Naive thymus-derived CD8-positive, alpha-beta T cell (primary cell): ENCODE data around the gene CDH24. TPM values are rescaled to one million over a fixed set of nuclear protein-coding genes. Genes with fewer than 3 reads are reported as not detected.
"Not testable (repeated sequence)": the region's sequence is repeated elsewhere in the genome, so short reads cannot be mapped to it uniquely, and the experiment has no call there.

ENCODE experiments used
- ATAC-seq, 2 donors: fragments of 150-1000 bp; cut with Tn5 transposase in 1 of 2; sonication (Bioruptor Pico), chemical (Tn5 transposase) in 1 of 2; 1 replicate in 1 of 2; 2 replicates in 1 of 2; pipeline ENCODE4 v1.10.0; 2021; ENCODE audit warnings: mild to moderate bottlenecking in 2 of 2, moderate library complexity in 2 of 2
- POLR2A ChIA-PET: fragments of 350-600 bp; sonication (Branson Sonifier 250); formaldehyde crosslinking; loops from one replicate; lab custom pipeline; 2021; ENCODE audit warnings: antibody characterized with exemption; lab: Charles Lee
- DNase-seq, 10 donors: peaks; one replicate each; pipeline versions ENCODE4 v3.0.0 to v3.0.0-alpha.2; 2020 to 2022
- H3K27ac Mint-ChIP-seq, 10 donors: one replicate each; pipeline ENCODE4 v1.8.0; 2020 to 2022; ENCODE audit warnings: mild to moderate bottlenecking in 10 of 10, mixed read lengths in 10 of 10, moderate library complexity in 4 of 10, inconsistent platforms in 1 of 10
- H3K27me3 Mint-ChIP-seq, 5 donors: one replicate each; pipeline ENCODE4 v1.8.0; 2021 to 2022; ENCODE audit warnings: mixed read lengths in 5 of 5
- H3K36me3 Mint-ChIP-seq, 3 donors: one replicate each; pipeline ENCODE4 v1.8.0; 2020 to 2022; ENCODE audit warnings: mixed read lengths in 3 of 3, mild to moderate bottlenecking in 2 of 3, inconsistent platforms in 1 of 3
- H3K4me1 Mint-ChIP-seq, 4 donors: one replicate each; pipeline ENCODE4 v1.8.0; 2021 to 2022; ENCODE audit warnings: mixed read lengths in 4 of 4
- H3K4me3 Mint-ChIP-seq, 10 donors: one replicate each; pipeline ENCODE4 v1.8.0; 2020 to 2022; ENCODE audit warnings: mild to moderate bottlenecking in 10 of 10, mixed read lengths in 10 of 10, moderate library complexity in 6 of 10, inconsistent platforms in 1 of 10
- H3K9me3 Mint-ChIP-seq, 9 donors: one replicate each; pipeline ENCODE4 v1.8.0; 2020 to 2022; ENCODE audit warnings: mixed read lengths in 9 of 9, mild to moderate bottlenecking in 3 of 9, inconsistent platforms in 1 of 9, moderate library complexity in 1 of 9
- polyA plus RNA-seq, 3 donors: library from polyadenylated mRNA; unstranded; fragments of 300-500 nt; fragmentation: Illumina TruSeq; gene quantifications; one replicate each; pipeline ENCODE4 v1.2.3, GENCODE V29; 2021
- total RNA-seq, 8 experiments: library from RNA in 2 of 8; stranded (reverse) in 2 of 8; gene quantifications; one replicate each; pipeline ENCODE4 v1.2.3 and lab custom pipeline; 2021 to 2026

CDH24 gene
- total and polyA plus RNA-seq, 5 experiments from 2014 or later, result 0.06 to 1.2 (median 0.31) TPM

DNA sequence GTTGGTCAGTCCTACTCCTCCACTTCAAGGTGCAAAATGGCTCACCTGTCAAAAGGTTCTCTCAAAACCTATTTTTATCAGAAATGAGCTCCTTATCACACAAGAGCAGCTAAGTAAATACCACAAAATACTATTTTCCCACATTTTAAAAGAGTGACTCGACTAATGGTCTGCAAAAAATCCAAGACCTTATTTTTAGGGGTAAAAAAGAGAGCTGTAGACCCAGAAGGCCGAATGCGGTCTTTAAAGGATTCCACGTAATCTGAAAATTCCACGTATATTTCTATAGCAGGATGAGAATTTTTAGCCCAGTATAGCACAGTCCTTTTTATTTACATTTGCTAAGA is 51.2 kb downstream of the CDH24 start:
- Mint-ChIP-seq H3K36me3 (no peaks in the 10 kb centered on the region), H3K27me3 (no peaks in the 10 kb centered on the region), H3K4me1 (peaks cover 13 to 48% (median 37%) of the 10 kb centered on the region in 4 donors), H3K9me3 (no peaks in the 10 kb centered on the region), H3K4me3 (peak overlapping the region; percentile 93 to 98 (median 94)), H3K27ac (peak overlapping the region in 9 of 10 donors; percentile 92 to 98 (median 97))
- no peak for DNase-seq
- no peak for ATAC-seq
- POLR2A ChIA-PET, result interaction anchor here (0.7 to 3.8 kb wide), 22 partner anchors 8 to 1480 kb away, joined by 3 to 37 read pairs (median 8); partner anchors contain the start of genes ACIN1, AJUBA, C14orf119 and CDH24

DNA sequence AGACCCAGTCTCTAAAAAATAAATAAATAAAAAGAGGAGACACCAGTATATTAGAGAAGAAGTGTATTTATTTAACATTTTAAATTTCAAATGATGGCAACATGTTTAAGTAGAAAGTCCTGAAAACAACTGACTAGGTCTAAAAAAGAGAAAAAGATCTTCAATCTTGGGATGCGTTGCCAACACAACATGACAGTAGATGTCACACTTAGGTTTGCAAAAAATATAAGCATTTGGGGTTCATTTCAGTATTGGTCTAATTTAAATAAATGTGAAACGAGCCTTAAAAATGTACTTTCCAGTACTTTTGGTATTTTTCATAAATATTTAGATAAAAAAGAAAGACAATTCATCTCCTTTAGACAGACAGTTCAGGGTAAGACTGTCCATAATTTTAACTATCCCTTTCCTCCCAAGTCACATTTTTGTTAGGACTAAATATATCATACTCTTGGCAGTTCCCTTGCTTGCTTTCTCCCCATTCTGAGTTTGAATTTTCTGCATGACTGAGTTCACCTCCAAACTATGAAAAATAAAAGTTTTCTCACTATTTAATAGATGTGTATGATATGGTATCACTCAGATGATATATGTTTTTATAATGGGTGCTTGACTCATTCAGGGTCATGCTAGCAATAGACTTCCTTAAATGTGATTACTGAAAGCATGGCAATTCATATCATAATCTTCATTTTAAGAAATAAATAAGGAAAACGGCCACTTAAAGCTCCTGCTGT is 51.7 kb downstream of the CDH24 start:
- no peak for DNase-seq
- Mint-ChIP-seq H3K27ac (peak overlapping the region in 8 of 10 donors; percentile 45 to 98 (median 96)), H3K4me1 (peaks cover 12 to 48% (median 36%) of the 10 kb centered on the region in 4 donors), H3K4me3 (peak overlapping the region; percentile 93 to 98 (median 94)), H3K27me3 (no peaks in the 10 kb centered on the region), H3K36me3 (no peaks in the 10 kb centered on the region), H3K9me3 (no peaks in the 10 kb centered on the region)
- ATAC-seq, result no peak
- POLR2A ChIA-PET, result interaction anchor here (0.7 to 3.8 kb wide), 15 partner anchors 8 to 443 kb away, joined by 3 to 37 read pairs (median 12); partner anchors contain the start of genes ACIN1, AJUBA, C14orf119 and CDH24

DNA sequence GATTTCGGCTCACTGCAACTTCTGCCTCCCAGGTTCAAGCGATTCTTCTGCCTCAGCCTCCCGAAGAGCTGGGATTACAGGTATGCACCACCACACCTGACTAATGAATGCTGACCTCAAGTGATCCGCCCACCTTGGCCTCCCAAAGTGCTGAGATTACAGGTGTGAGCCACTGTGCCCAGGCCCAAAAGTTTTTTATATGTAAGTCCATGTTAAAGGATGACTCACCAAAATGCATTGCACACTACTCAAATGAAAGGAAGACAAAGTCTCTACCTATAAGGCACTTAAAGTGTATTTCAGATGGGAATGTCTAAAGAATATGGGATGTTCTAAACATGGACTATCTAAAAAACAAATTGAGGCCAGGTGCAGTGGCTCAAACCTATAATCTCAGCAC is 53.0 kb downstream of the CDH24 start:
- not testable (repeated sequence) for H3K36me3 Mint-ChIP-seq, H3K4me3 Mint-ChIP-seq, DNase-seq, H3K9me3 Mint-ChIP-seq, ATAC-seq, H3K27me3 Mint-ChIP-seq, H3K27ac Mint-ChIP-seq
- peaks cover 9 to 38% (median 29%) of the 10 kb centered on the region in 4 donors for H3K4me1 Mint-ChIP-seq
- POLR2A ChIA-PET, result interaction anchor here (0.6 kb wide), 1 partner anchor 295 kb away, joined by 14 read pairs; no protein-coding TSS in a partner anchor

DNA sequence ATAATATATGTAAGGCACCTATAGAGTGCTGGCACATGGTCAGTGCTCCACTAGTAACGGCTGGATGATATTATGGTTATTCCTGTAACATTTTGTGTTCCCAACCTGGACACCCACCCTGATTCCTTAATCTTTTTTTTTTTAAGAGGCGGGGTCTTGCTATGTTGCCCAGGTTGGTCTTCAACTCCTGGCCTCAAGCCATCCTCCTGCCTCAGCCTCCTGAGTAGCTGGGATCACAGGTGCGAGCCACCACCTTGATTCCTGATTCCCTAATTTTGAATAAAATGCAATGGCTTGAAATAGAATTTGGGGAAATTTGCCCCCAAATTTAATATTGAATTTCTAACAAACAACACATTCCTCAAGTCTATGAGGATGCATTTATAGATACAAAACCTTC is 54.7 kb downstream of the CDH24 start:
- ATAC-seq, result no peak
- peaks cover 6 to 23% (median 16%) of the 10 kb centered on the region in 4 donors for H3K4me1 Mint-ChIP-seq
- POLR2A ChIA-PET, result no interaction called here
- no peaks in the 10 kb centered on the region for H3K9me3 Mint-ChIP-seq
- no peaks in the 10 kb centered on the region for H3K36me3 Mint-ChIP-seq
- no peak for DNase-seq
- no peak overlapping the region for H3K27ac Mint-ChIP-seq
- no peak overlapping the region for H3K4me3 Mint-ChIP-seq
- no peaks in the 10 kb centered on the region for H3K27me3 Mint-ChIP-seq

DNA sequence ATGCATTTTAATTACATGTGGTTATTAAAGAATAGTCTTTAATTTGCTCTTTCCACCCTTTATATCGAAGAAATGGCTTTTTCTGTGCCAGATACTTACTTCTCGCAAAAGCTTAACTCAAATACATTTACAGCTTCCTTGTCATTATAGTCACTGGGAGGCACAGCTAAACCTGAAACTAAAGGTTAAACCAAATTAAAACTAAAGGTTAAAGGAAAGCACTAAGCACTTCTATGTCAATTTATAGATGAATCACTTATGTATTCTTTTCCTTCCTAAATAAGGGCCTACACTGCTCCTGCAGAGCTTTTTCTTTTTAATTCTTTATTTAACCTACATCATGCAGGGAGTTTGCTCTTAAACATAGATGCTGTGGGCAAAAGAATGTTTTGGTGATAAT is 56.5 kb downstream of the CDH24 start:
- Mint-ChIP-seq H3K27me3 (no peaks in the 10 kb centered on the region), H3K4me1 (peaks cover under 1 to 6% (median 4%) of the 10 kb centered on the region in 4 donors), H3K4me3 (no peak overlapping the region), H3K36me3 (no peaks in the 10 kb centered on the region), H3K27ac (no peak overlapping the region), H3K9me3 (no peaks in the 10 kb centered on the region)
- DNase-seq (no peak), ATAC-seq (no peak)
- POLR2A ChIA-PET, result interaction anchor here (0.7 kb wide), 1 partner anchor 14 kb away, joined by 3 read pairs; no protein-coding TSS in a partner anchor

DNA sequence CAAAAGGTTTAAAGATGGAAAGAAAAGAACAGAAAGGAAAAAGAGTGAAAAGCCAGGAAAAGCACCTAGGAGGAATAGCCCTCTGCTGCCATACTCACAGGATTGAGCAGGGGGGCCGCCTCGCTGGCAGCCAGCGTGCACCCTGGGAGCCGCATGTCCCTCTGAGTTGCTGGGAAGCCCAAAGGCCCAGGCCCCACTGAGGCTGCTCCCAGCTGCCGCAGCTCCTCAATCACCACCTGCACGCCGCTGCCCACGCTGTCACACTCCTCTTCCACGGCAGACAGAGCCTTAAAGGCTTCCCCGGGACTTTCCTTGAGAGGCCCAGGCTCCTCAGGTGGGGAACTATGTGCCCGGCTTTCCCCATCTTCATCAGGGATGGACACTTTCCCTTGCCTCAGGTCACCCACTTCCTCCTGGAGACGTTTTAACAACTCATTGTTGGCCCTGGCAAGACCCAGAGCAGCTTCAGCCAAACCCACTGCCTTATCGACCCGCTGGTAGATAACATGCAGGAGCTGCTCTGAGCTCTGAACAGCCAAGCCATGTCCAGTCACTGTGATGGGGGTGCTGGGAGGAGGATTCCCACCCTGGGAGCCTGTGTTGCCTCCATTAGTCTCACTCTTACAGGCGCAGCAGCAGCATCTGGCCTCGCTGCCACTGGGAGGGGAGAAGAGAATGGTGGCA is 58.8 kb downstream of the CDH24 start:
- ATAC-seq, result no peak

DNA sequence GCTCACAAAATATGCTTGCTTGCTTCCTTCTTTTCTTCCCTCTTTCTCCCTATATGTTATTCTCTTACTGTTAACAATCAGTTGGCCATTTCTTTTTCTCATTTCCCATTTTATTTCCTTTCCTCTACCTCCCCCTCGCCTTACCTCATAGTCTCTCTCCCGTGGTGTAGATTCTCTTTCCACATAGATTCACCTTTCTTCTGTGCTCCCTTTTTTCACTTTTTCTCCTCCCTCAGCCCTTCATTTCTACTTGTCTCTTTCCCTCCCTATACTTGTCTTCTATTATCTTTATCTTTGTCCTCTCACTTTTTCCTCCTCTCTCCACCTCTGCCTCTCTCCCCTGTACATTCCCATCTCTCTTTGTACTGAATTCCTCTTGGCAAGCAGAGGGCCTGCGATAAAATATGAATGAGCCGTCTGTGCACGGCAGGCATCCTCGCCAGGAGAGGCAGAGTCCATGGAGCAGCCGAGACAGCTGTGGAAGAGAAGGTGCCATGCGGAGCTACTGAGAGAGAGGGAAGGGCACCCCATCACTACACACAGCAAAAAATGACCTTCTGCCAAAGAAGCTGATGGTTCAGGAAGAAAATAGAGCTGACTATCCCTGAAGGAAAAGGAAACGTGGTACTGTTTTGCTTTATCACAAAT is 59.5 kb downstream of the CDH24 start:
- DNase-seq (no peak), ATAC-seq (no peak)
- no peaks in the 10 kb centered on the region for H3K9me3 Mint-ChIP-seq
- H3K4me1 Mint-ChIP-seq, result peaks cover 0 to 3% (median under 1%) of the 10 kb centered on the region in 4 donors
- H3K4me3 Mint-ChIP-seq, result no peak overlapping the region
- no peaks in the 10 kb centered on the region for H3K27me3 Mint-ChIP-seq
- peaks cover 0 to 4% (median 0%) of the 10 kb centered on the region in 3 donors for H3K36me3 Mint-ChIP-seq
- POLR2A ChIA-PET, result interaction anchor here (0.6 to 1.2 kb wide), 2 partner anchors 8 to 14 kb away, joined by 3 to 7 read pairs; no protein-coding TSS in a partner anchor
- no peak overlapping the region for H3K27ac Mint-ChIP-seq

More for the DNA sequence above, 58.8 kb downstream of the CDH24 start:
- no peak overlapping the region for H3K27ac Mint-ChIP-seq
- POLR2A ChIA-PET, result interaction anchor here (1.2 kb wide), 1 partner anchor 8 kb away, joined by 3 read pairs; no protein-coding TSS in a partner anchor
- H3K27me3 Mint-ChIP-seq, result no peaks in the 10 kb centered on the region
- peaks cover 0 to 2% (median 0%) of the 10 kb centered on the region in 3 donors for H3K36me3 Mint-ChIP-seq
- no peaks in the 10 kb centered on the region for H3K9me3 Mint-ChIP-seq
- no peak for DNase-seq
- no peak overlapping the region for H3K4me3 Mint-ChIP-seq
- H3K4me1 Mint-ChIP-seq, result peaks cover 0 to 3% (median under 1%) of the 10 kb centered on the region in 4 donors

Other genes starting within 250 kb of the CDH24 start
- 1 to 10 TPM; 2.6 to 3.5 TPM for gene SLC7A7, start 242.1 kb downstream of the CDH24 start, total RNA-seq
- gene SLC7A7, start 242.1 kb downstream of the CDH24 start, polyA plus RNA-seq, result under 1 TPM; 0.13 to 0.46 (median 0.26) TPM
- gene MRPL52, start 227.6 kb downstream of the CDH24 start, total RNA-seq, result 10 to 100 TPM; 69.9 to 75.3 TPM
- gene MRPL52, start 227.6 kb downstream of the CDH24 start, polyA plus RNA-seq, result 100 to 1,000 TPM; 120 to 155 (median 148) TPM
- 1 to 10 TPM; 2.5 to 3.3 TPM for gene MMP14, start 220.9 kb downstream of the CDH24 start, total RNA-seq
- gene MMP14, start 220.9 kb downstream of the CDH24 start, polyA plus RNA-seq, result not detected
- gene LRP10, start 185.8 kb downstream of the CDH24 start, total RNA-seq, result 10 to 100 TPM; 70.5 to 72.6 TPM
- 10 to 100 TPM; 49.4 to 67.5 (median 52.2) TPM for gene LRP10, start 185.8 kb downstream of the CDH24 start, polyA plus RNA-seq
- 1 to 10 TPM; 4.8 to 5.7 TPM for gene REM2, start 174.3 kb downstream of the CDH24 start, total RNA-seq
- under 1 TPM; 0.15 to 0.72 (median 0.29) TPM for gene REM2, start 174.3 kb downstream of the CDH24 start, polyA plus RNA-seq
- gene RBM23, start 138.4 kb downstream of the CDH24 start, total RNA-seq, result 100 to 1,000 TPM; 143 to 148 TPM
- gene RBM23, start 138.4 kb downstream of the CDH24 start, polyA plus RNA-seq, result 10 to 100 TPM; 42.2 to 62.8 (median 59.6) TPM
- 10 to 100 TPM; 37.7 to 38.8 TPM for gene PRMT5, start 128.1 kb downstream of the CDH24 start, total RNA-seq
- gene PRMT5, start 128.1 kb downstream of the CDH24 start, polyA plus RNA-seq, result 10 to 100 TPM; 42.4 to 67.3 (median 62.2) TPM
- gene HAUS4, start 100.4 kb downstream of the CDH24 start, total RNA-seq, result 10 to 100 TPM; 24.4 to 26.7 TPM
- 10 to 100 TPM; 27.1 to 31.7 (median 29.8) TPM for gene HAUS4, start 100.4 kb downstream of the CDH24 start, polyA plus RNA-seq
- gene AJUBA, start 75.0 kb downstream of the CDH24 start, total RNA-seq, result 1 to 10 TPM; 1.5 to 1.9 TPM
- 1 to 10 TPM in 1 of 3 donors, under 1 TPM in 2; 0.05 to 1.2 (median 0.45) TPM for gene AJUBA, start 75.0 kb downstream of the CDH24 start, polyA plus RNA-seq
- gene C14orf93, start 47.4 kb downstream of the CDH24 start, total RNA-seq, result 10 to 100 TPM; 16.8 to 17.3 TPM
- gene C14orf93, start 47.4 kb downstream of the CDH24 start, polyA plus RNA-seq, result 10 to 100 TPM in 1 of 3 donors, 1 to 10 TPM in 2; 5.6 to 10.9 (median 7.5) TPM
- gene PSMB5, start 22.6 kb downstream of the CDH24 start, total RNA-seq, result 10 to 100 TPM; 30.2 to 35.8 TPM
- gene PSMB5, start 22.6 kb downstream of the CDH24 start, polyA plus RNA-seq, result 10 to 100 TPM; 33.2 to 49.7 (median 37.9) TPM
- under 1 TPM; 0.23 to 0.36 TPM for gene PSMB11, start 15.3 kb downstream of the CDH24 start, total RNA-seq
- under 1 TPM in 1 of 3 donors, not detected in 2; 0.12 TPM for gene PSMB11, start 15.3 kb downstream of the CDH24 start, polyA plus RNA-seq
- gene ACIN1, start 37.6 kb upstream of the CDH24 start, total RNA-seq, result 100 to 1,000 TPM; 311 to 322 TPM
- gene ACIN1, start 37.6 kb upstream of the CDH24 start, polyA plus RNA-seq, result 10 to 100 TPM in 1 of 3 donors, 1 to 10 TPM in 2; 6.3 to 14.1 (median 8.6) TPM
- 10 to 100 TPM; 39.4 to 49.0 TPM for gene C14orf119, start 38.0 kb upstream of the CDH24 start, total RNA-seq
- gene C14orf119, start 38.0 kb upstream of the CDH24 start, polyA plus RNA-seq, result 100 to 1,000 TPM in 1 of 3 donors, 10 to 100 TPM in 2; 62.7 to 122 (median 78.5) TPM
- gene CIROP, start 47.5 kb upstream of the CDH24 start, total RNA-seq, result not detected
- gene CIROP, start 47.5 kb upstream of the CDH24 start, polyA plus RNA-seq, result not detected
- 1 to 10 TPM; 1.5 to 1.8 TPM for gene CEBPE, start 61.7 kb upstream of the CDH24 start, total RNA-seq
- 1 to 10 TPM in 2 of 3 donors, under 1 TPM in 1; 0.66 to 2.4 (median 1.6) TPM for gene CEBPE, start 61.7 kb upstream of the CDH24 start, polyA plus RNA-seq
- 1 to 10 TPM; 7.2 to 7.9 TPM for gene SLC7A8, start 126.1 kb upstream of the CDH24 start, total RNA-seq
- gene SLC7A8, start 126.1 kb upstream of the CDH24 start, polyA plus RNA-seq, result 10 to 100 TPM in 2 of 3 donors, 1 to 10 TPM in 1; 4.0 to 12.8 (median 10.9) TPM
- not detected for gene RNF212B, start 180.4 kb upstream of the CDH24 start, total RNA-seq
- not detected for gene RNF212B, start 180.4 kb upstream of the CDH24 start, polyA plus RNA-seq
- gene HOMEZ, start 228.6 kb upstream of the CDH24 start, total RNA-seq, result 10 to 100 TPM; 15.4 to 16.0 TPM
- 1 to 10 TPM; 3.9 to 6.1 (median 5.9) TPM for gene HOMEZ, start 228.6 kb upstream of the CDH24 start, polyA plus RNA-seq
- gene PPP1R3E, start 245.3 kb upstream of the CDH24 start, total RNA-seq, result 100 to 1,000 TPM; 113 to 119 TPM
- gene PPP1R3E, start 245.3 kb upstream of the CDH24 start, polyA plus RNA-seq, result 1 to 10 TPM; 2.6 to 3.1 (median 3.1) TPM
- 1 to 10 TPM; 3.8 to 4.2 TPM for gene BCL2L2, start 249.3 kb upstream of the CDH24 start, total RNA-seq
- gene BCL2L2, start 249.3 kb upstream of the CDH24 start, polyA plus RNA-seq, result not detected